T-helper 2 cell treated with Interferon-gamma antibody and Interleukin-4, amounts not matched to agents 100 ng/mL and 5 ng/mL, for 36 hours (primary cell): Measurements from ENCODE around the gene DUS1L. TPM values are rescaled to one million over a fixed set of nuclear protein-coding genes. Genes with fewer than 3 reads are reported as not detected.

ENCODE experiments used
- intact Hi-C: fragments of 100-400 bp; cut with micrococcal nuclease; formaldehyde crosslinking; loops from one replicate; pipeline ENCODE4 v1.15.1; 2023
- total RNA-seq: library from RNA; stranded (reverse); gene quantifications from 2 replicates; pipeline ENCODE4 v1.2.3, GENCODE V29; 2022

The DUS1L gene
- total RNA-seq, 1 donor from 2014 or later, result 129 TPM

DNA sequence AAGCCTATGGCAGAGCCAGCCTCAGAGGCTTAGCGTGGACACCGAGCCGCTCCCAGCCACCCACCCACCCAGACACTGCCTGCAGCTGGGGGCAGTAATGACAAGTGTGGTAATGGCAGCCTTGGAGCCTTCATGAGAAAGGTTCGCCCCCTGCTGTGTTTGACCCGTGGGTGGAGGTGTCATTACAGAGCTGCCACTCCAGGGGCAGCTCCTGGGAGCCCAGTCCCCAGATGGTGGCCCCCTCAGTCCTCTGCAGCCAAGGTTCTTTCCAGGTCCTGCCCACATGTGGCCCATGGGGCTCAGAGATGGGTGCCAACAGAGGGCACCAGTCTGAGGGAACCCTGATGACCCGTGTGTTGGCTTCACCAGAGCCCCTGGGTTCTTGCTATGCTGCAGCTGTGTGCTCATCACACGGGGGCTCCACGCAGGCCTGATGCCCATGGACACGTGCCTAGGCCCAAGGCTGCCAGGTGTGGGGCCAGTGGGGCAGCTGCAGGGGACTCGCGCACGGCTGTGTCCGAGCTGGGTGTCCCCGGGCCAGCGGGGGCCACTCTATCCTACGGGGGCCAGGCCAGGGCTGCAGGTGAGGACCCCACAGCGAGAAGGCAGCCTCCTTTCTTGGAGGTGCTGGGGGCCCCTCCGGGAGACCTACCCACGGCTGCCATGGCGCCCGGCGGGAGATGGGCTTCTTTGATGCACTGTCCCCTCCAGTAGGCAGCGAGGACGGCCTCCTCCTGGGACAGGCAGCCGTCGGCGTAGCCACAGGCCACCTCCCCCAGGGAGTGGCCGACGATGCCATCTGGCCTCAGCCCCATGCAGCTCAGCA lies 24.3 kb upstream of the DUS1L start:
- intact Hi-C loops, result loop anchor here (10.0 kb wide), 1 partner anchor 165 kb away; the partner anchor contains the start of gene MAFG

DNA sequence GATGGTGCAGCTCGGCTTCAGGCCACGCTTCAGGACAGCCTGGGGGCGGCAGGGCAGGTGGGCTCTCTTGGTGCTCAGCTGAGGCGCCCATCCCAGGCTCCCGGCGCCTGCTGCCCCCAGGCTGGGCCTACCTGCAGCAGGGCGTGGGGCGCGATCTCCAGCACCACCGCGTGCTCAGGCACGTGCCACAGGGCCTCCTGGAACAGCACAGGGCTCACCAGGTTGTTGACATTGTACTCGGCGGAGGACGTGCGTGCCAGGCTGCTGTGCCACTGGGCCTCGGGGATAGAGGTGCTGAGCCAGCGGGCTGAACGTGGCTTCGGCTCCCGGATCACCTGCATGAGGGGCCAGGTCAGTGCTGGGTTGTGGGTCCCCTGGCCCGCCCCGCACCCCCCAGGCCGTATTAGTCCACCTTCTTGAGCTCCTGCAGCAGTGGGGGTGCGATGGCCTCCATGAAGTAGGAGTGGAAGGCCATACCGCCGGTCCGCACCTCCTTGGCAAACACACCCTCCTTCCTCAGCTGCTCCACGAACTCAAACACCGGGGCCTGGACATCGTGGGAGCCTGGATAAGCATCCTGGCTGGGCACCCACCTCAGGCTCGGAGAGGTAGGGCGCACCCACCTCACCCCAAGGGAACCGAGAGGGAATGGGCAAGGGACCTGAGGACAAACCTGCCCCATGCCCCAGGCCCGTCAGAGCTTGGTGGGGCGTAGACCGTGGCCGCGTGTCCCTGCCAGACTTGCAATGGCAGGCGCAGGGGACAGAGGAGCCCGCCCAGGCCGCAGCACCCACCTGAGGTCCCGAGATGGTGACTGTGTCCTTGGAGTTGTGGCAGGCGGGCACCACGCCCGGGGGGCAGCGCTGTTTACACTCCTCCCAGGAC lies 23.5 kb upstream of the DUS1L start:
- intact Hi-C loops, result no loop called here

DNA sequence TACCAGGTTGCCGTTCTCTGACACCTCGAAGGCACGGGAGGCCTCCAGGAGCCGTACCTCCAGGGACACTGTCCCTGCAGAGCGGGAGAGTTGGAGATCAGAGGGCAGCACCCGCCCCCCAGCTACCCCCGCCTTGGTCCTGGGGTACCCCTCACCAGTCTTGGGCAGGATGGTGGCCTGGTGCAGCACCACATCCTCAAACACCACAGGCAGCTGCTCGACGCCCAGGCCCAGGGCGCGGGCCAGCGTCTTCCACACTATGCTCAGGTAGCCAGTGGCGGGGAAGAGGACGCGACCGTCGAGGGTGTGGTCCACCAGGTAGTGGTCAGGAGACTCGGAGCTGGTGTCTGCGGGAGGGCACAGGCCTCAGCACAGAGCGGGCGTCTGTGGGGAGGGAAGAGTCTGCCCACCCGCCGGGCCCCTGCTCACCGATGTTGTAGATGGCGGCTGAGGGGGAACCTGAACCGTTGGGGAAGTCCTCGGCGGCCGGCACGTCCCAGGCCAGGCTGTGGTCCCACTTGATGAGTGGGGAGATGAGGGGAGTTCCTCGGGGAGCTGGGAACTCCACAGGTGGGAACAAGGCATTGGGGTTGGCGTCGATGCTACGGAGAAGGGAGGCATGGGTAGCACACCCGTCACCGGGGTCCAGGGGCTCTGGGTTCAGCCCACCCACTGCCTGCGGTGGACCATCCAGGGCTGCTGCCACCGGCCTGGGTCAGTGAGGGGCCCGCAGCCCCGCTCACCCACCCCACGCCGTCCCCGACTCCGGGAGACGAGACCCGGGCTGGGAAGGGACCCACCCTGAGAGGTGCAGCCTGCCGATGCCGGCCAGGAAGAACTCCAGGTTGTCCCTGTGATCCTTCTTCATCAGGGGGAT lies 22.6 kb upstream of the DUS1L start:
- intact Hi-C loops, result no loop called here

DNA sequence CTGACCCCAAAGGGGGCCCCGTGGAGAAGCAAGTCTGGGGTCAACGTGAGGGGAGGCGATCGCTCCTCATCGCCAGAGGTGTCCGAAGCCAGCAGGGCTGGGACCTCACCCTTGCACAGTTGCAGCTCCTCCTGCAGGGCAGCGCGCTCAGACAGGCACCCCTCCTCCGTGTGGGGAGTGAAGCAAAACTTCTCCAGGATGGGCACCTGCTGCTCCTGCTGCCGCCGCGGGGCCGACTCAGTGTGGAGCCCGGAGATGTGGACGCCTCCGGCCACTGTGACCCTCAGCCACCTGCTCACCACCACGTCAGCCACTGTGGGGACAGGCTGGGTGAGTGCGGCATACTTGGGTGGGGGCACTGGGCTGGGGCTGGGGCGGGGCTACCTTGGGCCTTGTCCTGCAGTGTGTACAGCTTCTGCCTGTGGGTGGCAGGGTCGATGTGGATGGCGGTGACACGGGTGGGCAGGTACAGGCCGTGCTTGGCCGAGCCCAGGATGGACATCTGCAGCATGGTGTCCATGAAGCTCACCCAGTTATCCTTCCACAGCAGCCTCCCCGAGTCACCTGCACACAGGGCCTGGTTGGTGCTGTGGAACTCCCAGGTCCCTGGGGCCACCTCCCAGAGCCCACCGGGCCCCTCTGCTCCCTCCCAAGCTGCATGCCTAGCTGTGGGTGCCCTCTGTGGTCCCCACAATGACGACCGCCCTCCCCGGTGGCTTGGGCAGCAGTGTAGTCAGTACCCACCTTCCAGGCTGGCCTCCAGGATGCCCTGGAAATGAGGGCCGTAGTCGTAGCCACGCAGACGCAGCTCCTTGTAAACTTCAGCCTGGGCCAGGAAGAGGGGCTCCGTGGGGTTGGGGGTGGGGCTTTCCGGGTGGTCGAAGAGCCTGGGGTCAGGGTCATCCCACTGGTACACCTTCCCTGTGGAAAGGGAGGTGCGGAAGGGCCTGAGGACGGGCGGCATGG lies 21.6 kb upstream of the DUS1L start:
- intact Hi-C loops, result no loop called here

DNA sequence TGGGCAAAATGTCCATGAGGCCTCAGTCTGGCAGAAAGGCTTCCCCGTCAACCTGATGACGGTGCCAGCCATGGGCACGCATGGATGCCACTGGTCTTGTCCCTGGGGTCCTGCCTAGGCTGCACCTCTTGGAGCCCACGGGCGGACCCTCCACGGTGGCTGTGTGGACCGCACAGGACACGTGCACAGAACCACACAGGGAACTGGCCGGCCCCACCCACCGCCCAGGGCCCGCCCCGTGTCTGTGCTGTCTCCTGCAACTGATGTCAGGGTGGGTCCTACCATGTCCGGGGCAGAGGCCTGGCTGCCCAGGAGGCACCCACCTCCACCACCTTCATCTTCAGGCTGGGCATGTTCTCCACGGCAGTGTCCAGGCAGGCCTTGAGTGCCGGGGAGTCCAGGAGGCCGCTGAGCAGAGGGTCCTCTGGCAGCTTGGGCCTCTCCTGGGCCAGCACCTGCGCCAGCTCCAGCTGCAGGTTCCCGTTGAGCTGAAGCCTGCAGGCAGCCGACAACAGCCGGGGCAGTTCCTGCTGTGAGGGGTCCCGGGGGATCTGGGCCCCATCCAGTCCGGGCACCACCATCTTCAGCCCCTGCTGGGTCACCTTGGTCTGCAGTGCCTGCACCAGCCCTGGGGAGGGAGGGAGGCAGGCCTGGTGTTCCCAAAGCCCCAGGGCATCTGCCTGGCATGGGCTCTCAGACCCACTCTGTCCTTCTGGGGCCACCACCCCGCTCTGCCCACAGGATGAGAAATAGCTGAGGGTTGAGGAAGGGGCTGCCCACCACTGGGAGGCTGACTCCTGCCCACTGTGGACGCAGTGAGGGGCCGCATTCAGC lies 20.5 kb upstream of the DUS1L start:
- intact Hi-C loops, result no loop called here

DNA sequence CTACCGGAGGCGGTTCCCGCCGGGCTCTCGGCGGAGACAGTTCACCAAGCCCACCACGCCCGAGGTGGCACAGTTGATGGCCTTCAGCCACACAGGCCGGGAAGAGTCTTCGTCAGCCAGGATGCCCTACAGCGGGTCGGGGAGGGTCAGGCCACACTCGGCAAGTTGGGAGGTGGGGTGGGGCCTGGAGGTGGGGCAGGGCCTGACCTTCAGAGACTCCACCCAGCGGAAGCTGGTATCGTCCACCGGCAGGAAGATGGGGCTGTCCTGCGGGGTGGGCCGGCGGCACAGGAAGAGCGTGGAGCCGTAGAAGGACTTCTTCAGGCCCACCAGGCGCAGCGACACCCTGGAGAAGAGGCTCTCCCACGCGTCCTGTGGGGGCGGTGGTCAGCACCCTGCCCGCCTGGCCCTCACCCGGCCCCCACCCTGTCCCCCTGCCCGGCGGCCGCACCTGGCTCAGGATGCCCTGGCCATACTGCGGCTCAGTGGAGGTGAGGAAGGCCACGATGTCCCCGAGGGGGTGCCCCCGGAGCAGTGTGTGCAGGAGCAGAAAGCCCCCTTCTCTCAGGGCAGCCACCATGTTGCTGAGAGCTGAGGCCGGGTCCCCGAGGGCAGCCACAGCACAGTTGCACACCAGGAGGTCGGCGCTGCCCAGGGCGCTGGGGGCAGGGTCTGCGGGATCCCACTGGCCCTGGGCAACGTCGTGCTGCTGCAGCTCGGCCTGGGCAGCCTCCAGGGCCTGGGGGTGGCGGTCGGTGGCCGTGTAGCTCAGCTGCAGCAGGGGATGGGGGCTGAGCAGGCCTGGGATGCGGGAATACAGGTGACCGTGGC lies 19.6 kb upstream of the DUS1L start:
- intact Hi-C loops, result no loop called here

DNA sequence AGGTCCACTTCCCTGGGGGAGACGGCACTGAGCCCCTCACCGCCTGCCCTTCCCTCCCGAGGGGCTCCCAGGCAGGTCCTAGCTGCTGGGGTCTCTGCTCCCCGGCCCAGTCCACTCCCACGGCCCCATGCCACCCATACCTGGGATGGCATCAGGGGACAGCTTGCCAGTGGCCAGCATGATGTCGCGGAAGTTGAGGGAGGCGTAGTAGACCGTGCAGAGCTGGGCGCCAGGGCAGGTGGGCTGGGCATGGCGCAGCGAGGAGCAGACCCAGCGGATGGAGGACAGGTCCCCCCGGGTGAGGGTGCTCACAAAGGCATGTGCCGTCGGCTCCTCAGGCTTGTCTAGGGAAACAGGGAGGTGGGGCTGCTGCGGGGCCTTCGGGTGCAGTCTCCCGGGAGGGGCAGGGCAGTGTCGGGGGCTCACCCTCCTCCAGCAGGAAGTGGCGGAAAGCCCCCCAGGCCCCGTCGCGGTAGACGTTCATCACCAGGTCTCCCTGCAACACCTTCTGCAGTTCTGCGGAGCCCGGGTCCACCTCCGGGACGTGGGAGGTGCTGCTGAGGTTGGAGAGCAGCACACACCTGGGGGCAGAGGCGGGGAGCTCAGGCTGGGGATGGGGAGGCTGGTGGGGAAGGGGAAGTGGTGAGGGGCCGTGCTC lies 18.9 kb upstream of the DUS1L start:
- intact Hi-C loops, result no loop called here

DNA sequence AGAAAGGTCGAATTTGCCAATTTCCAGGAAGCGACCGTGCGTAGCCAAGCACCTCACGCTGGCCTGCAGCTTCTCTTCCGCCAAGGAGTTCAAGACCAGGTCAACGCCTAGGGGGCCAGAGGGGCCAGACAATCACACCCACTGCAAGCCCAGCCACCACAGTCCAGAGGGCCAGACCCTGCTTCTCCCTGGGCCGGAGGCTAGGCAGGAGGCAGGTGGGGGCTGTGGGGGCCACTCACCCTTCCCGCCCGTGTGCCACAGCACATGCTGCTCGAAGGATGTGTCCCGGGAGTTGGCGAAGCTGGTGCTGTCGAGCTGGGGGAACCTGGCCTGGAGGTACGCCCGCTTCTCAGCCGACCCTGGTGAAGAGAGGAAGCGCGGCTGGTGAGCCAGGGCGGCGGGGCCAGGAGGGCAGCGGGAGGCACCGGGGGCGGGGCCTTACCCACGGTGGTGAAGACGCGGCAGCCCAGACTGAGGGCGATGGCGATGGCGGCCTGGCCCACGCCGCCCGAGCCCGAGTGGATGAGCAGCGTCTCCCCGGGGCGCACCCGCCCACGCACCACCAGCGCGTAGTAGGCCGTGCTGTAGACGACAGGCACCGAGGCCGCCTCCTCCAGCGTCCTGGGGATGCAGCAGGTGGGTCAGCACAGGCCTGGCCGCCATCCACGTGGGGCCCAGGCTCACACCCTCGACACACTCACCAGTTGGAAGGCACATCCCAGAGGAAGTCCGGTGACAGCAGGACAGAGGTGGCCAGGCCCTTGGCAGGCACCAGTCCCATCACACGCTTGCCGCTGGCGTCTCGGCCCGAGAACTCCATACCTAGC lies 18.1 kb upstream of the DUS1L start:
- intact Hi-C loops, result no loop called here

DNA sequence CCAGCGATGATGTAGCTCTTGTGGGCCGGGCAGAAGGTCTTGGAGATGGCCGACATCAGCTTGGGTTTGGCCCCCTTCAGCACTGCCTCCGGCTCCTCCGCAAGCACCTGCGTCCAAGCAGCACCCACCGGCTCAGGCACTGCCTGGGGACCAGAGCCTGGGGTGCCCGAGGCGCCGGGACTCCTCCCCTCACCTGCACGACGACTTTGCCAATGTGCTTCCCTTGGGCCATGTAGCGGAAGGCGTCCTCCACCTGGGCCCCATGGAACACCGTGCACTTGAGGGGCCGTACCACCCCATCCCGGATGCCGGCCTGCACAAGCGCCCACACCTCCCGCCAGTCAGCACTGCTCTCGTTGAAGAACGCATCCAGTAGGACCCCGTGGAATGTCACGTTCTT lies 17.4 kb upstream of the DUS1L start:
- intact Hi-C loops, result no loop called here

DNA sequence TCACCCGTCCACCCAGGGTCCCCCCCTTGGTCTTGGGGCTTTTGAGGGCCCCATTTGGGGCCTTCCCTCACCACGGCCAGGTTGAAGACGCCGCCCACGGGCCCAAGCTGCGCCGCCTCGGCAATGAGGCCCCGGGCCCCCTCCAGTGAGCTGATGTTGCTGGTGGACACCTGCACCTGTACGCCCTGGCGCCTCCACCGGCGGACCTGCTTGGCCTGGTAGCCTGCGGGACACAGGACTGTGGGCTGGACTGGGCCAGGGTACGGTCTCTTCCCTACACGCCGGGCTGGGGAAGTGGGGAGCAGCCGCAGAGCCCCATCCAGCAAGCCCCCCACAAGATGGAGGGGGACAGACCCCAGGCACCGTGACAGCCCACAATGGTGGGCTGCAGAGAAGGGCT lies 16.9 kb upstream of the DUS1L start:
- intact Hi-C loops, result no loop called here

DNA sequence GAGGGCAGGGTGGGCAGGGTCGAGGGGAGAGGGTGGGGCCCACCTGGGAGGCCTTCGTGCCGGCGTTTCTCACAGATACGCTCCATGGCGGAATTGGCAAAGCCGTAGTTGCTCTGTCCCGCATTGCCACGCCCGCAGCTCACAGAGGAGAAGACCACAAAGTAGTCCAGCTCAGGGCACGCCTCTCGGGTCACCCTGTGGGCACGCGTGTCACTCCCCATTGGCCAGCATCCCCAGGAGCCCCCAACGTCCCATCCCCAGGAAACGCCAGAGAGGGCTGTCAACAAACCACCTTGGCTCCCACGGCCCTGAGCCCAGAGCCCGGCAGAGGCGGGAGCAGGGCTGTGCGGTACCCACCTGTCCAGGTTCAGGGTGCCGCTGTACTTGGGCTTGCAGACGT lies 16.4 kb upstream of the DUS1L start:
- intact Hi-C loops, result no loop called here

DNA sequence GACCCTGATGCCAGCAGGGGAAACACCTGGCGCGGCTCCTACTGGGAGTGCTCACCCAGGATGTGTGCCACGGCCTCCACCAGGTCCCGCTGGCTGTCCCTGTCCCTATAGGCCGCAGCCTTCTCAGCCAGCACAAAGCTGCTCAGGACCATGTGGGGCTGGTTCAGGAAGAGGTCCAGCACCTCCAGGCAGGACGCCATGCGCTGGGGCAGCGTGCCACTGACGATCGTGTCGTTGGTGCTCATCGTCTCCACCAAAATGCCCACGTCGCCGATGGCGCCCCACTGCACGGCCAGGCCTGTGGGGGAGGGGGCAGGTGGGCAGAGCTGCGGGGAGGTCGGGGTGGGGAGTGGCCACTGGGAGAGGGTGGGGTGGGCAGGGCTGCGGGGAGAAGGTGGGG lies 15.9 kb upstream of the DUS1L start:
- intact Hi-C loops, result no loop called here

DNA sequence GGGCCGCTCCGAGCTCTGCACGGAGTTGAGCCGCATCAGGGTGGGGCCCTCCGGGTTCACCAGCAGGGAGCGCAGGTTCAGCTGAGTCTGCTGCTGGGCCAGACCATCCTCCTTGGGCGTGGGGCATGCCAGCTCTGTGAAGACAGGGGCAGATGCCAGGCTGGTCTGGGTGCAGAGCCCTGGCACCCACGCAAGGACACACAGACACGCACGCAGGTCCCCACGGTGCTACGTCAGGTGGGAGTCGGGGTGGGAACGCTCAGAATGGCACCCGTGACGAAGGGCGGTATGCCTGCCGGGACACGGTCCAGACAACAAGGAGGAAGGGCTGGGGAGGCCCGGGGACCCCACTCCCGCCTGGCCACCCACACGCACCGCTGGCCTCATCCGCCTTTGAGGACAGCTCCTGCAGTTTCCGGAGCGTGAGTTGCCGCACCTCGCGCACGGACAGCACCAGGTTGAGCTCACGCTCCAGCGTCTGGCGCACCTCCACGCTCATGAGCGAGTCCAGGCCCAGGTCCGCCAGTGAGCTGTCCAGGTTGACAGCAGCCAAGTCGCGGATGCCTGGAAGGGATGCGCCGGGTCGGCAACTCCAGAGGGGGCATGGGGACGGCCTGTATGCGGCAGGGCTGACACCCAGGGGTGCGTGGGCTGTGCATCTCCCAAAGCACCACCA lies 15.3 kb upstream of the DUS1L start:
- intact Hi-C loops, result no loop called here

DNA sequence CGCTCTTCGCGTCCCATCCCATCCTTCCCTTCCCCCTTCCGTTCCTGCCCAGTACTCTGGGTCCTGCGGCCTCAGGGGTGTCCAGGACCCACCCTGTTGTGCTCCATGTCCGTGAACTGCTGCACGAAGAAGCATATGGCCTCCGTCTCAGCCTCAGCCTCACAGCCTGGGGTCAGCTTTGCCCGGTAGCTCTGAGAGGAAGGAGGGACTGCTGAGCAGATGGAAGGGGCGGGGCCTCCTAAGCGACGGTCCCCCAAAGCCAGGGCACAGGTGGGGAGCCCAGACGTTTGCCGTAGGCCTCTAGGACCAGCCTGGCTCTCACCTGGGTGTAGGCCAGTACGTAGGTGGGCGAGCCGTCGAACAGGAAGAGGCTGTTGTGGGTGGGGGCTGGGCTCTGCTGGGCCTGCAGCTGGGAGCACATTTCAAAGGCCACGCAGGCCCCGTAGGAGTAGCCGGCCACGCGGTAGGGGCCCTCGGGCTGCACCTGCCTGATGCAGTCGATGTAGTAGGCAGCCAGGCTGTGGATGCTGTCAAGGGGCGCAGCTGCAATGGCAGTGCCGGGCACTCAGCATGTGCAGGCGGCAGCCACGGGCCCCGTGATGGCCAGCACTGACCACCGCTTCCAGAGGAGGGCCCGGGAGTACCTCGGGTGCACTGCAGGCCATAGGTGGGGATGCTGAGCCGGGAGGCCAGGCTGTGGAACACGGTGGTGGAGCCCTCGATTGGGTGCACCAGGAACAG lies 14.6 kb upstream of the DUS1L start:
- intact Hi-C loops, result no loop called here

DNA sequence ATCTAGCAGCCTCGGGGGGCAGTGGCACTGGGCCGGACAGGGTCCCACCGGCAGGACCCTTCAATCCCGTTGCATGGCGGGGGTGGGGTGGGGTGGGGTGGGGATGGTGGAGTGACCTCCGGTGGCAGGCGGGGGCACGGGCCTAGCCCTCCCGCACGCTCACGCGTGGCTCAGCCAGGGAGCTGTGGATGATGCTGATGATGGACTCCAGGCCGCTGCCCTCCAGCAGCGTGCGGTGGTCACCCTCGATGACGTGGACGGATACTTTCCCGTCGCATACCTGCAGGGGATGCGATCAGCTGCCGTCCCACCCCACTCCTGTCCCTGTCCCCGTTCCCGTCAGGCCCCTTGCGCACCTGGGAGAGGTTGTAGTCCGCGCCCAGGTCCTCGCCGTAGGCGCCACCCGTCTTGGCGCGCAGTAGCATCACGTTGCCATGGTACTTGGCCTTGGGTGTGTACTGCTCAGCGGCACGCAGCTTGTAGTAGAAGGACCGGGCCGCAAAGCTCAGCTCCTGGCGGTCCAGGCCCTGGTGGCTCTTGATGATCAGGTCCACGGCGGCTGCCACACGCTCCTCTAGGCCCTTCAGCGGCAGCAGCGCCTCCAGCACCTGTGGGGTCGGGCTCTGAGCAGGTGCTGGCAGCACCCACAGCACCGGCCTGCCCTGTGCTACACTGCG lies 13.5 kb upstream of the DUS1L start:
- intact Hi-C loops, result no loop called here
